HTR-8/SVneo (cell line): ENCODE results near the gene DLAT.
"Not testable (repeated sequence)": the region's sequence is repeated elsewhere in the genome, so short reads cannot be mapped to it uniquely, and the experiment has no call there.

Source experiments
- DNase-seq: peaks from one replicate; pipeline ENCODE4 v3.0.0; 2011; ENCODE audit warnings: low spot score, mixed read lengths; ENCODE audit not compliant: insufficient read length
- FAIRE-seq: peaks from 2 replicates; lab custom pipeline; 2011; peaks lifted over from hg19 to GRCh38; lab: Jason Lieb, UNC

The DLAT gene

GRCh38 chr11:112024773-112025678, at the start of gene DLAT:
DLAT (plus strand) TSS chr11:112025408; CDS start chr11:112025473, 65 bp downstream.
- peak; percentile 100 for FAIRE-seq
- DNase-seq: peak; percentile 94

GRCh38 chr11:111976119-111976766, 49.0 kb upstream of the DLAT start:
- DNase-seq: no peak

GRCh38 chr11:111976767-111977145, 48.5 kb upstream of the DLAT start:
- no peak for DNase-seq

More at GRCh38 chr11:111976119-111976766, 49.0 kb upstream of the DLAT start:
- FAIRE-seq: no peak

GRCh38 chr11:111977146-111978027, 47.8 kb upstream of the DLAT start:
- DNase-seq: peak; percentile 75

More at GRCh38 chr11:111976767-111977145, 48.5 kb upstream of the DLAT start:
- no peak for FAIRE-seq

GRCh38 chr11:111978028-111978771, 47.0 kb upstream of the DLAT start:
- peak; percentile 98 for FAIRE-seq
- peak; percentile 87 for DNase-seq

More at GRCh38 chr11:111977146-111978027, 47.8 kb upstream of the DLAT start:
- peak; percentile 94 for FAIRE-seq

- DNase-seq: no peak
These were observed 45.1 kb upstream of the DLAT start for GRCh38 chr11:111980062-111980461.

GRCh38 chr11:111981270-111981669, 43.9 kb upstream of the DLAT start:
- FAIRE-seq (no peak), DNase-seq (no peak)

More at GRCh38 chr11:111980062-111980461, 45.1 kb upstream of the DLAT start:
- peak; percentile 60 for FAIRE-seq

GRCh38 chr11:111982019-111982464, 43.2 kb upstream of the DLAT start:
- FAIRE-seq (peak; percentile 80), DNase-seq (no peak)

GRCh38 chr11:111982541-111983186, 42.5 kb upstream of the DLAT start:
- FAIRE-seq (no peak), DNase-seq (no peak)

- FAIRE-seq (no peak), DNase-seq (no peak)
These were observed 41.8 kb upstream of the DLAT start for GRCh38 chr11:111983187-111983986.

GRCh38 chr11:111986589-111986988, 38.6 kb upstream of the DLAT start:
- FAIRE-seq (no peak), DNase-seq (no peak)

- DNase-seq (no peak), FAIRE-seq (no peak)
These were observed 34.8 kb upstream of the DLAT start for GRCh38 chr11:111990381-111990780.

- FAIRE-seq: no peak
- DNase-seq: no peak
These were observed 32.9 kb upstream of the DLAT start for GRCh38 chr11:111992206-111992855.

GRCh38 chr11:111996129-111996528, 29.1 kb upstream of the DLAT start:
- FAIRE-seq: peak; percentile 28
- no peak for DNase-seq

- FAIRE-seq: peak; percentile 31
- DNase-seq: not testable (repeated sequence)
These were observed 28.5 kb upstream of the DLAT start for GRCh38 chr11:111996669-111997068.

GRCh38 chr11:111999111-111999510, 26.1 kb upstream of the DLAT start:
- FAIRE-seq (no peak), DNase-seq (no peak)

- FAIRE-seq (peak; percentile 82), DNase-seq (no peak)
These were observed 24.5 kb upstream of the DLAT start for GRCh38 chr11:112000703-112001102.
